Testis (tissue), 3 donors: Measurements from ENCODE around the gene VDAC1. TPM values are rescaled to one million over a fixed set of nuclear protein-coding genes. Genes with fewer than 3 reads are reported as not detected.
"Not testable (repeated sequence)": the region's sequence is repeated elsewhere in the genome, so short reads cannot be mapped to it uniquely, and the experiment has no call there.

ENCODE experiments used
- DNase-seq: peaks from one replicate; pipeline ENCODE4 v3.0.0-alpha.2; 2019
- H3K27ac ChIP-seq, 2 donors: fragments of 200-600 bp; sonication (generic); one replicate each; pipeline ENCODE4 v1.5.1; 2019
- H3K27me3 ChIP-seq: fragments of 200-600 bp; sonication (generic); one replicate; pipeline ENCODE4 v1.5.1; 2019
- H3K36me3 ChIP-seq: fragments of 200-600 bp; sonication (generic); one replicate; pipeline ENCODE4 v1.5.1; 2017; ENCODE audit warnings: low read depth; ENCODE audit errors: missing control alignments
- H3K4me1 ChIP-seq: fragments of 200-600 bp; sonication (generic); one replicate; pipeline ENCODE4 v1.5.1; 2019
- H3K4me3 ChIP-seq, 2 donors: fragments of 200-600 bp; sonication (generic); one replicate each; pipeline ENCODE4 v1.5.1; 2017 to 2019
- H3K9me3 ChIP-seq: fragments of 200-600 bp; sonication (generic); one replicate; pipeline ENCODE4 v1.5.1; 2017
- CTCF ChIP-seq, 3 experiments: fragments of 450-650 bp in 2 of 3; fragments of 200-600 bp in 1 of 3; sonication (generic) in 1 of 3; IDR thresholded peaks; one replicate each; pipeline ENCODE4 v1.5.1; 2016 to 2019; ENCODE audit warnings: antibody characterized with exemption in 3 of 3, mild to moderate bottlenecking in 2 of 3, moderate library complexity in 1 of 3
- POLR2A ChIP-seq: fragments of 450-650 bp; IDR thresholded peaks from one replicate; pipeline ENCODE4 v1.6.1; 2017; ENCODE audit warnings: antibody characterized with exemption, mild to moderate bottlenecking, moderate library complexity
- WGBS, 2 donors: methylation state at CpG; one replicate each; pipeline ENCODE4 v1.1.5; 2018; 5-methylcytosine and 5-hydroxymethylcytosine counted together
- intact Hi-C: fragments of 100-400 bp; cut with DNase I; formaldehyde crosslinking; loops from one replicate; pipeline ENCODE4 v1.15.1; 2023; ENCODE audit warnings: low total_unique reads
- polyA plus RNA-seq: library from polyadenylated mRNA; stranded (reverse); fragments of 350-450 nt; fragmentation: Illumina TruSeq; extraction: RNeasy Lipid Tissue Mini Kit (QIAGEN cat#74804); gene quantifications from one replicate; pipeline ENCODE4 v1.2.3, GENCODE V29; 2014; ENCODE audit warnings: low read depth, low replicate concordance; ENCODE audit not compliant: insufficient read depth
- total RNA-seq, 2 donors: library from RNA; depleted of rRNA; stranded (reverse); fragments of >200 nt; gene quantifications; one replicate each; pipeline ENCODE4 v1.2.3, GENCODE V29; 2016

The VDAC1 gene
- total and polyA plus RNA-seq, 3 donors from 2014 or later = 88.4 to 151 (median 127) TPM

GRCh38 chr5:133978943-133979342 lies 25.8 kb downstream of the VDAC1 start:
- Histone ChIP-seq H3K27me3 (no peaks in the 10 kb centered on the region), H3K27ac (no peak overlapping the region), H3K36me3 (no peaks in the 10 kb centered on the region), H3K9me3 (no peaks in the 10 kb centered on the region), H3K4me3 (no peak overlapping the region), H3K4me1 (no peaks in the 10 kb centered on the region)
- DNase-seq = no peak
- TF ChIP-seq CTCF (IDR thresholded peaks at IDR 0.05) = no peak
- TF ChIP-seq POLR2A = no peak
- whole genome bisulfite sequencing, 2 donors = 90 to 96% methylated on average over 3 of the region's 3 CpGs
- intact Hi-C loops = no loop called here

GRCh38 chr5:133977858-133978257 lies 26.9 kb downstream of the VDAC1 start:
- intact Hi-C loops = no loop called here
- H3K4me1 ChIP-seq = no peaks in the 10 kb centered on the region
- no peak overlapping the region for H3K27ac ChIP-seq
- DNase-seq = no peak
- no peaks in the 10 kb centered on the region for H3K9me3 ChIP-seq
- WGBS, 2 donors = 67 to 85% methylated on average over 1 of the region's 1 CpG
- H3K36me3 ChIP-seq = no peaks in the 10 kb centered on the region
- H3K27me3 ChIP-seq = no peaks in the 10 kb centered on the region
- TF ChIP-seq CTCF (IDR thresholded peaks at IDR 0.05) = no peak
- no peak for TF ChIP-seq POLR2A
- H3K4me3 ChIP-seq = no peak overlapping the region

DNA sequence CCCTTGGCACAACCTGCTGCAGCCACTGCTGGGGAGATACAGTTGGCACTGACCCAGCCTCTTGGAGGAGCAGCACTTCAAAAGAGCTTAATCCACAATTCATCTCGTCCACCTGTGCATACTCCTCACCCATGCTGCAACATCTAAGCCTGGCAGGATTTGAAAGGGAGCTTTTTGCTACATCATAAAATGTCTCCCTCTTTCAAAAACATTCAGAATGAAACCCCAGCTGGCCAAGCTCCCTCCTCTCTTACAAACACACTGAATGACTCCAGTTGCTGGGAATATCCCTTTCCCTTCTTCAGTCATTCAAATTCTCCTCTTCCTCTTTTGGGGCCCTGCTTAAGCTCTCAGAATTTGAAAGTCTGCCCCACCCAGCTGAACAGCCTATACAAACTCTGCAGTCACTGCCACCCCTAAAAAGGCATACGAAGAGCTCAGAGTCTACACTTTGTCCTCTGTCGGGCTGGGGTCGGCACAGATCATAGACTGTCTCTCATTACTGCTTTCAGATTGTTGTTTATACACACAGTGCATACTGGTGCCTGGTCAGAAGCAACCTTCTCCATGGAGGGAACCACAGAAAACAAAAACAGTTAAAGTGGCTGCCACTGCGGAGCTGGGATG lies 27.5 kb downstream of the VDAC1 start:
- Histone ChIP-seq H3K27ac (no peak overlapping the region), H3K9me3 (no peaks in the 10 kb centered on the region), H3K36me3 (no peaks in the 10 kb centered on the region), H3K4me1 (no peaks in the 10 kb centered on the region), H3K4me3 (no peak overlapping the region), H3K27me3 (no peaks in the 10 kb centered on the region)
- intact Hi-C loops = no loop called here
- 77 to 88% methylated on average over 5 of the region's 5 CpGs for WGBS, 2 donors
- TF ChIP-seq CTCF (IDR thresholded peaks at IDR 0.05) (no peak), POLR2A (no peak)
- no peak for DNase-seq

DNA sequence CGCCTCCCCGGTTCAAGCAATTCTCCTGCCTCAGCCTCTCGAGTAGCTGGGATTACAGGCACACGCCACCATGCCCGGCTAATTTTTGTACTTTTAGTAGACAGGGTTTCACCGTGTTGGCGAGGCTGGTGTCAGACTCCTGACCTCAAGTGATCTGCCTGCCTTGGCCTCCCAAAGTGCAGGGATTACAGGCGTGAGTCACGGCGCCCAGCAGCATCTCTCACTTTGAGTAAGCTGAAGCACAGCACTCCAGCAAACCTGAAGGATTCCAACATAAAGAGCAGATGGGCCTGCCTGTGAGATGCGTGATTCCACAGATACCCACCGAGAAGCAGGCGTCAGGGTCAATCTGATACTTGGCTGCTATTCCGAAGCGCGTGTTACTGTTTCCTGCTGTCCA lies 29.2 kb downstream of the VDAC1 start:
- H3K9me3 ChIP-seq, H3K27ac ChIP-seq, H3K27me3 ChIP-seq, H3K36me3 ChIP-seq, H3K4me1 ChIP-seq, intact Hi-C loops, H3K4me3 ChIP-seq, DNase-seq: not testable (repeated sequence)
- 94 to 95% methylated on average over 16 of the region's 16 CpGs for WGBS, 2 donors

DNA sequence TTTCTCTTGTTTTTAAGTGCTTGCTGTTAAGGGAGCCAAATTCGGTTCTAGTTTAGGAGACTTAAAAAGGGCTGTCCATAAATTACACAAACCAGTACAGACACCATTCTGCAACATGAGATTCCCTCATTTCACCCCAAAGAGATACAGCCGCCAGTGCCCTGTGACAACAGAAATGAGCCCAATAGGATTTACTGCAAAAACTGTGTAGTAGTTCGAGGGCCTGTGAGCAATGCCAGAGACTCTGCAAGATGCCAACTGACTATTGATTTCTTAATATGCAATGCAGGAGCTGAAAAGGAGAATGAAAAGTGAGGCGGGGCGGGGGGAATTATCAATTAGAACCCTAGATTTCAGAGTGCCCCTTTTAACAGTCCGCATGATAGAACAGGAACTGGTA lies 30.6 kb downstream of the VDAC1 start:
- Histone ChIP-seq H3K27ac (no peak overlapping the region), H3K36me3 (no peaks in the 10 kb centered on the region), H3K4me3 (no peak overlapping the region), H3K4me1 (no peaks in the 10 kb centered on the region), H3K27me3 (no peaks in the 10 kb centered on the region), H3K9me3 (no peaks in the 10 kb centered on the region)
- no peak for DNase-seq
- TF ChIP-seq CTCF (IDR thresholded peaks at IDR 0.05) (no peak), POLR2A (no peak)
- intact Hi-C loops = no loop called here
- WGBS, 2 donors = 93 to 94% methylated on average over 6 of the region's 6 CpGs
